OCI-LY7 (cell line): ENCODE data around the gene MANBA.

ENCODE experiments used
- CTCF ChIP-seq: fragments of 200-600 bp; sonication (generic); conservative IDR thresholded peaks from 2 replicates; pipeline ENCODE4 v1.5.1; 2014; ENCODE audit warnings: mild to moderate bottlenecking, antibody characterized with exemption, low read length, moderate library complexity, mixed read lengths
- EZH2phosphoT487 ChIP-seq: fragments of 200-600 bp; sonication (generic); IDR thresholded peaks from 2 replicates; pipeline ENCODE4 v1.6.1; 2018; ENCODE audit warnings: low read depth, borderline replicate concordance, mild to moderate bottlenecking, mixed run types, antibody characterized with exemption, low read length, moderate library complexity, mixed read lengths

- TF ChIP-seq CTCF = peak; percentile 39; the same call in 1 of the 2 replicates
- TF ChIP-seq EZH2phosphoT487 = no peak
These were observed 29.7 kb downstream of the MANBA start for GRCh38 chr4:102730968-102731533.
